Spleen (tissue), 7 donors: Measurements from ENCODE around the gene ARL14EP.

Experiments used
- POLR2AphosphoS5 ChIP-seq, 3 donors: sonication (generic); formaldehyde crosslinking; IDR thresholded peaks; one replicate each; pipeline ENCODE4 v1.5.1; 2017; ENCODE audit warnings: antibody characterized with exemption in 3 of 3
- TF ChIP-seq, protein P1 (sequence below), 11 experiments: fragments of 200-600 bp in 7 of 11; fragments of 450-650 bp in 4 of 11; sonication (generic) in 4 of 11; IDR thresholded peaks in 8 of 11; conservative IDR thresholded peaks in 3 of 11; 1 replicate in 7 of 11; 2 replicates in 4 of 11; pipeline versions ENCODE4 v1.4.0 to v1.8.0; 2016 to 2021; ENCODE audit warnings: antibody characterized with exemption in 11 of 11, inconsistent platforms in 4 of 11, mild to moderate bottlenecking in 1 of 11
- donor health status: DM: no; HTN: no; CAD: no; lungs with moderate emphysema.
- donor health status: DM: no; HTN: no; CAD: no.
- donor health status: DM: no; HTN: no; CAD: no.

DNA sequence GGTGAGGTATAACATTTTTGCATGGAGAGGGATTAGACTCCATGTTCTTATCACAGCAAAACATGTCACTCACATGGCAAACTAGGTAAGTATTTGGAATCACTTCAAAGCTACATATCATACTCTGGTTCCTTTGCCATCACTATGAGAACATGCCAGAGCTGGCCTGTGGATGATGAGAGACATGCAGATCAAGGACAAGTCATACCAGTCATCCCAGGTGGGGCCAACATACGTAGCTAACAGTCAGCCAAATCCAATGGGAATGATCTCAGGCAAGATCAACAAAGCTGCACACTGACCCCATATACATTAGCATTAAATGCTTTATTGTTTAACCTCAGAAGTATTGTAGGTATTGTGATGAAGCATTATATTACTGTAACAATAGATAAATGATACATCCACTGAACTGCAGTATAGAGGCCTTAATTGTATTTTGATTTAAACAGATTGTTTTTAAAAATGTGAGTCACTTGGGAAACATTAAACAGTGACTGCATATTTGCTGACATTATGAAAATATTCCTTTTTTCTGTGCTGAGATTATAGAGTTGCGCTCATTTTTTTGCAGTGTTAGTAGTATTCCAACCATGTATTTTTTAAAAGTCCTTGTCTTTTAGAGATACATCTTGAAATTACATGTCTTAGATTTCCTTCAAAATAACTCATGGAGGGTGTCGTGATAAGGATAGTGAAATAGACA, 37.3 kb upstream of the ARL14EP start:
- no peak for TF ChIP-seq POLR2AphosphoS5 (IDR thresholded peaks at IDR 0.05)
- TF ChIP-seq, protein P1, sequence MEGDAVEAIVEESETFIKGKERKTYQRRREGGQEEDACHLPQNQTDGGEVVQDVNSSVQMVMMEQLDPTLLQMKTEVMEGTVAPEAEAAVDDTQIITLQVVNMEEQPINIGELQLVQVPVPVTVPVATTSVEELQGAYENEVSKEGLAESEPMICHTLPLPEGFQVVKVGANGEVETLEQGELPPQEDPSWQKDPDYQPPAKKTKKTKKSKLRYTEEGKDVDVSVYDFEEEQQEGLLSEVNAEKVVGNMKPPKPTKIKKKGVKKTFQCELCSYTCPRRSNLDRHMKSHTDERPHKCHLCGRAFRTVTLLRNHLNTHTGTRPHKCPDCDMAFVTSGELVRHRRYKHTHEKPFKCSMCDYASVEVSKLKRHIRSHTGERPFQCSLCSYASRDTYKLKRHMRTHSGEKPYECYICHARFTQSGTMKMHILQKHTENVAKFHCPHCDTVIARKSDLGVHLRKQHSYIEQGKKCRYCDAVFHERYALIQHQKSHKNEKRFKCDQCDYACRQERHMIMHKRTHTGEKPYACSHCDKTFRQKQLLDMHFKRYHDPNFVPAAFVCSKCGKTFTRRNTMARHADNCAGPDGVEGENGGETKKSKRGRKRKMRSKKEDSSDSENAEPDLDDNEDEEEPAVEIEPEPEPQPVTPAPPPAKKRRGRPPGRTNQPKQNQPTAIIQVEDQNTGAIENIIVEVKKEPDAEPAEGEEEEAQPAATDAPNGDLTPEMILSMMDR (IDR thresholded peaks at IDR 0.05 in 8 of 11, conservative IDR thresholded peaks at IDR 0.05 in 3 of 11) = no peak
